Measurements from ENCODE around the gene EMB. TPM values are rescaled to one million over a fixed set of nuclear protein-coding genes. Genes with fewer than 3 reads are reported as not detected.
"Not testable (repeated sequence)": the region's sequence is repeated elsewhere in the genome, so short reads cannot be mapped to it uniquely, and the experiment has no call there.

Gene EMB
- 1.3 TPM for polyA plus RNA-seq (2013, experiment 1 of 2; ENCODE audit: insufficient read length)
- polyA plus RNA-seq (2013, experiment 2 of 2; ENCODE audit: insufficient read length): 2.0 TPM

GRCh38 chr5:50440651-50441492 is at the start of gene EMB:
TSS of gene EMB (minus strand) at chr5:50441288. CDS start at chr5:50441151, 137 bp downstream.
- peak; percentile 12 for DNase-seq

GRCh38 chr5:50489491-50489890 is 48.4 kb upstream of the EMB start:
- DNase-seq: not testable (repeated sequence)

- DNase-seq: not testable (repeated sequence)
Measured at GRCh38 chr5:50478790-50479189, 37.7 kb upstream of the EMB start.

GRCh38 chr5:50476549-50476948 is 35.5 kb upstream of the EMB start:
- no peak for DNase-seq

- DNase-seq: not testable (repeated sequence)
Measured at GRCh38 chr5:50465015-50465414, 23.9 kb upstream of the EMB start.

GRCh38 chr5:50463726-50464125 is 22.6 kb upstream of the EMB start:
- DNase-seq: no peak

GRCh38 chr5:50463047-50463446 is 22.0 kb upstream of the EMB start:
- no peak for DNase-seq

- DNase-seq: not testable (repeated sequence)
Measured at GRCh38 chr5:50462579-50462978, 21.5 kb upstream of the EMB start.

- DNase-seq: not testable (repeated sequence)
Measured at GRCh38 chr5:50458372-50458771, 17.3 kb upstream of the EMB start.

GRCh38 chr5:50449241-50449640 is 8.2 kb upstream of the EMB start:
- not testable (repeated sequence) for DNase-seq

- no peak for DNase-seq
Measured at GRCh38 chr5:50447941-50448340, 6.9 kb upstream of the EMB start.

- no peak for DNase-seq
Measured at GRCh38 chr5:50447228-50447627, 6.1 kb upstream of the EMB start.

- DNase-seq: no peak
Measured at GRCh38 chr5:50445296-50445949, 4.3 kb upstream of the EMB start.

GRCh38 chr5:50442559-50443539 is 1.8 kb upstream of the EMB start:
- DNase-seq: not testable (repeated sequence)

GRCh38 chr5:50441493-50441955 is 436 bp upstream of the EMB start:
- no peak for DNase-seq

- no peak for DNase-seq
Measured at GRCh38 chr5:50439221-50439620, 1.9 kb downstream of the EMB start.

GRCh38 chr5:50438060-50438459 is 3.0 kb downstream of the EMB start:
- not testable (repeated sequence) for DNase-seq

GRCh38 chr5:50435168-50435567 is 5.9 kb downstream of the EMB start:
- no peak for DNase-seq

- DNase-seq: not testable (repeated sequence)
Measured at GRCh38 chr5:50431133-50431904, 9.8 kb downstream of the EMB start.

GRCh38 chr5:50423100-50423799 is 17.8 kb downstream of the EMB start:
- DNase-seq: not testable (repeated sequence)

Measured in fibroblast of skin of scalp (primary cell).